AG09309 (cell line): Measurements from ENCODE around the gene RRP1.

ENCODE experiments used
- DNase-seq: peaks from one replicate; pipeline ENCODE4 v3.0.0-alpha.2; 2010; ENCODE audit warnings: low read depth
- H3K4me3 ChIP-seq: 2 replicates; pipeline ENCODE4 v1.5.1; 2011; ENCODE audit warnings: mild to moderate bottlenecking, low read depth, low read length, moderate library complexity; ENCODE audit not compliant: control insufficient read depth
- CTCF ChIP-seq: IDR thresholded peaks from 2 replicates; pipeline ENCODE4 v1.5.1; 2011; ENCODE audit warnings: mild to moderate bottlenecking, low read depth, low read length, inconsistent platforms; ENCODE audit not compliant: insufficient read depth, control insufficient read depth; ENCODE audit errors: missing control alignments

The RRP1 gene

GRCh38 chr21:43771199-43771675, 18.1 kb upstream of the RRP1 start:
- H3K4me3 ChIP-seq = no peak overlapping the region
- DNase-seq = no peak
- no peak for TF ChIP-seq CTCF

- DNase-seq = no peak
- H3K4me3 ChIP-seq = no peak overlapping the region
Observed at GRCh38 chr21:43771698-43772424, 17.5 kb upstream of the RRP1 start.

GRCh38 chr21:43772425-43772821, 17.0 kb upstream of the RRP1 start:
- no peak overlapping the region for H3K4me3 ChIP-seq
- no peak for TF ChIP-seq CTCF
- DNase-seq = no peak

More at GRCh38 chr21:43771698-43772424, 17.5 kb upstream of the RRP1 start:
- TF ChIP-seq CTCF = no peak

GRCh38 chr21:43774163-43774562, 15.2 kb upstream of the RRP1 start:
- H3K4me3 ChIP-seq = no peak overlapping the region
- no peak for TF ChIP-seq CTCF
- no peak for DNase-seq

DNA sequence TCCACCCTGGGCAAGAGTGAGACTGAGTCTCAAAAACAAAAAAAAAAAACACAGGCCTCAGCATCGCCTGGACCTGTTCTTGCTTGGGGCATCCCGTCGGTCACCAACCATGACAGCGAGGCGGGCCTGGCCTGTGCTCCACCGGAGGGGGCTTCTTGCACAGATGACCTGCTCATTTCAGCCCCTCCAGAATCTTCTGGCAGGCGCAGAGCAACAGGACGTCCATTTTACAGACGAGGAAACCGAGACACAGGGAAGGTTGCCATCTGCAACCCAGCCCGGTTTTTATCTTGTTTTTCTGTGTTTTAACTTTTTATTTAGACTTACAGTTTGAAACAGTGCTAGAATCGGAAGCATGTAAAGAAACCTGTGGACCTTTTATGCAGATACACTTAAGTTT, 14.2 kb upstream of the RRP1 start:
- no peak for TF ChIP-seq CTCF
- H3K4me3 ChIP-seq = peak overlapping the region; percentile 75
- DNase-seq = no peak

DNA sequence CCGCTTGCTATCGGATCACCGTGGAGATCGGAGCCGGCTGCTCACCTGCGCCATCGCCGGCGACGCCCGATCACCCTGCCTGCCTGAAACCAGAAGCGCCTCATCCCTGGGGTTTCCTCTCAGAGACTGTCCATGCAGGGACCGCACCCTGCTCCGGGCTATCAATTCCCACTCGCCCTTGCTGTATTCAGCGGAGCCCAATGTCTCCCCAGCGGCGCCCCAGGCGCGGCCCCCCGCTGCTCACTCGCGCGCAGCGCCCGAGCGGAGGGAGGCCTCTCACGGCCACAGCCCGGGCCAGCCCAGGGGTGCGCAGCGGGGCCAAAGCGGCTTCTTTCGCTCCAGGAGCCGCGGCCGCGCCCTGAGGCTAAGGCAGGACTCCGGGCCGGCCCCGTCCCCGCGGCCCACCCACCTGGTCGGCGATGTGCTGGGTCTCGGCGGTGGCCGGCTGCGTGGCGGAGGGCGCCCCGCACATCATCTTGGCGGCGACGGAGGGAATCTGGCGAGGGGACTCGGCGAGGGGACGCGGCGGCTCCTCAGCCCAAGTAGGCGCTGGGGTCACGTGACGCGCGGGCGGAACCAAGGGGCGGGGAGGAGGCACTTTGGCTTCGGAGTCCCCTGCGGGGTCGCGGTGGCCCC, 13.5 kb upstream of the RRP1 start, which contains the start of gene CSTB:
TSS of gene CSTB (minus strand) at position 514 of the 636 bp plus-strand sequence. CDS start at position 475, 39 bp downstream.
- no peak for TF ChIP-seq CTCF
- peak within 1 kb of the TSS; percentile 75 for H3K4me3 ChIP-seq
- DNase-seq = no peak
